GM12878 (cell line): ENCODE measurements around the gene MAL. TPM values are rescaled to one million over a fixed set of nuclear protein-coding genes. Genes with fewer than 3 reads are reported as not detected.

Experiments
- ASH2L ChIP-seq: fragments of 300-600, 200-600 bp; sonication (generic); IDR thresholded peaks from 2 replicates; pipeline ENCODE4 v1.6.1; 2017; ENCODE audit warnings: low read depth, mild to moderate bottlenecking, borderline replicate concordance
- CTCF ChIP-seq, 3 experiments: IDR thresholded peaks in 2 of 3; conservative IDR thresholded peaks in 1 of 3; 2 replicates each; pipeline ENCODE4 v1.5.1; 2011; ENCODE audit warnings: low read depth in 3 of 3, low read length in 3 of 3, mild to moderate bottlenecking in 3 of 3, control low read depth in 2 of 3, moderate library complexity in 2 of 3, inconsistent platforms in 1 of 3, mixed read lengths in 1 of 3; ENCODE audit not compliant: control insufficient read depth in 2 of 3, insufficient read depth in 1 of 3; ENCODE audit errors: extremely low read depth in 1 of 3
- SUPT20H ChIP-seq: IDR thresholded peaks from 2 replicates; pipeline ENCODE4 v1.6.1; 2011; ENCODE audit warnings: low read depth, mild to moderate bottlenecking, low read length, moderate library complexity, borderline replicate concordance; ENCODE audit not compliant: control insufficient read depth
- TCF7 ChIP-seq: IDR thresholded peaks from 2 replicates; pipeline ENCODE4 v1.6.1; 2014; ENCODE audit warnings: antibody characterized with exemption, borderline replicate concordance
- polyA plus RNA-seq, 11 experiments: library from polyadenylated mRNA; depleted of rRNA in 4 of 11; unstranded in 6 of 11; stranded (reverse) in 5 of 11; fragments of >200 nt; fragmentation: Nextera tagmentation in 4 of 11; fragmentation: Illumina TruSeq in 1 of 11; extraction: Ambion mirVana in 4 of 11; extraction: Trizol in 1 of 11; gene quantifications; 1 replicate in 1 of 11; 2 replicates in 10 of 11; pipeline versions ENCODE4 v1.2.1 to v1.2.3, GENCODE V29; 2011 to 2016; ENCODE audit warnings: inconsistent platforms in 2 of 11, missing spikeins in 2 of 11, low read depth in 1 of 11
- total RNA-seq, 4 experiments: library from RNA; depleted of rRNA in 3 of 4; stranded (reverse); fragments of >200 nt in 3 of 4; fragmentation: Illumina TruSeq in 1 of 4; extraction: Trizol in 1 of 4; gene quantifications; 2 replicates each; pipeline versions ENCODE4 v1.2.1 to v1.2.3, GENCODE V29; 2013 to 2021
- TF ChIP-seq, protein P1 (sequence below): fragments of 450-650 bp; formaldehyde crosslinking; IDR thresholded peaks from 2 replicates; pipeline ENCODE4 v1.4.0; 2020; ENCODE audit warnings: mild to moderate bottlenecking, moderate library complexity
- TF ChIP-seq, protein P2 (sequence below): IDR thresholded peaks from 2 replicates; pipeline ENCODE4 v1.6.1; 2012; ENCODE audit warnings: low read depth, low read length, improper control_type of control experiment

Gene MAL
- total and polyA plus RNA-seq, 10 of the 15 experiments (the other 5 are each of a cell fraction or from before 2014, with no cell fraction given): 1.3 to 4.5 (median 1.7) TPM

DNA sequence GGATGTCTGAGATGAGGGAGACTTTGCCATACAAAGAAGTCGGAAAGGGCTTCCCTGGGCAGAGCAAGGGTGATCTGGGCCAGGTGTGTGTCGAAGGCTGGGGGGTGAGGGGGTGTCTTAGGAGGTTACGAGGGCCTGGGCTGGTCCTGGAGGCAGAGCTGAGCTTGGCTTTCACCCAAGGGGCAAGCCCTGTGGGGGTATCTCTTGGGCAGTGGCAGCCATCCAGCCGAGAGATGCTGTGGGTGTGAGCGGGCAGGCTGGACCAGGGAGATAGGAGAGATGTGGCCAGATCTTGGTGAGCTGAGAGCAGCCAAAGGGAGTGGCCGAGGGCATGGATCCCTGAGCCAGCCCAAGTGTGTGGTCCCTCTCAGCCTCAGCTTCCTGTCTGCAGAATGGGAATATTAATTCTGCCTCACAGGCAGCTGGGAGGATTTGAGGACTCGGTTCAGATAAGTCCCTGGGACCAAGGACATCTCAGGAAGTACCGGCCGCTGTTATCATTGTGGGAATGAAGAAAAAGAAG lies 33.0 kb downstream of the MAL start (continued):
- TF ChIP-seq, protein P1, sequence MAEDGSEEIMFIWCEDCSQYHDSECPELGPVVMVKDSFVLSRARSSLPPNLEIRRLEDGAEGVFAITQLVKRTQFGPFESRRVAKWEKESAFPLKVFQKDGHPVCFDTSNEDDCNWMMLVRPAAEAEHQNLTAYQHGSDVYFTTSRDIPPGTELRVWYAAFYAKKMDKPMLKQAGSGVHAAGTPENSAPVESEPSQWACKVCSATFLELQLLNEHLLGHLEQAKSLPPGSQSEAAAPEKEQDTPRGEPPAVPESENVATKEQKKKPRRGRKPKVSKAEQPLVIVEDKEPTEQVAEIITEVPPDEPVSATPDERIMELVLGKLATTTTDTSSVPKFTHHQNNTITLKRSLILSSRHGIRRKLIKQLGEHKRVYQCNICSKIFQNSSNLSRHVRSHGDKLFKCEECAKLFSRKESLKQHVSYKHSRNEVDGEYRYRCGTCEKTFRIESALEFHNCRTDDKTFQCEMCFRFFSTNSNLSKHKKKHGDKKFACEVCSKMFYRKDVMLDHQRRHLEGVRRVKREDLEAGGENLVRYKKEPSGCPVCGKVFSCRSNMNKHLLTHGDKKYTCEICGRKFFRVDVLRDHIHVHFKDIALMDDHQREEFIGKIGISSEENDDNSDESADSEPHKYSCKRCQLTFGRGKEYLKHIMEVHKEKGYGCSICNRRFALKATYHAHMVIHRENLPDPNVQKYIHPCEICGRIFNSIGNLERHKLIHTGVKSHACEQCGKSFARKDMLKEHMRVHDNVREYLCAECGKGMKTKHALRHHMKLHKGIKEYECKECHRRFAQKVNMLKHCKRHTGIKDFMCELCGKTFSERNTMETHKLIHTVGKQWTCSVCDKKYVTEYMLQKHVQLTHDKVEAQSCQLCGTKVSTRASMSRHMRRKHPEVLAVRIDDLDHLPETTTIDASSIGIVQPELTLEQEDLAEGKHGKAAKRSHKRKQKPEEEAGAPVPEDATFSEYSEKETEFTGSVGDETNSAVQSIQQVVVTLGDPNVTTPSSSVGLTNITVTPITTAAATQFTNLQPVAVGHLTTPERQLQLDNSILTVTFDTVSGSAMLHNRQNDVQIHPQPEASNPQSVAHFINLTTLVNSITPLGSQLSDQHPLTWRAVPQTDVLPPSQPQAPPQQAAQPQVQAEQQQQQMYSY (CRISPR knock-in tag): no peak
- no peak for TF ChIP-seq CTCF (IDR thresholded peaks at IDR 0.05 in 2 of 3, conservative IDR thresholded peaks at IDR 0.05 in 1 of 3; ENCODE audit: control insufficient read depth in 2 of 3, extremely low read depth in 1 of 3, insufficient read depth in 1 of 3, low read depth in 3 of 3, low read length in 3 of 3)
- no peak for TF ChIP-seq TCF7
- no peak for TF ChIP-seq ASH2L
- no peak for TF ChIP-seq SUPT20H
- TF ChIP-seq, protein P2, sequence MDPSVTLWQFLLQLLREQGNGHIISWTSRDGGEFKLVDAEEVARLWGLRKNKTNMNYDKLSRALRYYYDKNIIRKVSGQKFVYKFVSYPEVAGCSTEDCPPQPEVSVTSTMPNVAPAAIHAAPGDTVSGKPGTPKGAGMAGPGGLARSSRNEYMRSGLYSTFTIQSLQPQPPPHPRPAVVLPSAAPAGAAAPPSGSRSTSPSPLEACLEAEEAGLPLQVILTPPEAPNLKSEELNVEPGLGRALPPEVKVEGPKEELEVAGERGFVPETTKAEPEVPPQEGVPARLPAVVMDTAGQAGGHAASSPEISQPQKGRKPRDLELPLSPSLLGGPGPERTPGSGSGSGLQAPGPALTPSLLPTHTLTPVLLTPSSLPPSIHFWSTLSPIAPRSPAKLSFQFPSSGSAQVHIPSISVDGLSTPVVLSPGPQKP: no peak
- TF ChIP-seq, all 136 proteins: peak for 0
